HG02973 (cell line): Measurements from ENCODE around the gene SLC2A9.

ENCODE experiments used
- ATAC-seq: cut with Tn5 transposase; IDR thresholded peaks from one replicate; pipeline ENCODE4 v1.9.1; 2021; ENCODE audit warnings: moderate library complexity; ENCODE audit not compliant: unreplicated experiment

The SLC2A9 gene

GRCh38 chr4:10046471-10046870, 25.2 kb upstream of the SLC2A9 start:
- ATAC-seq: no peak

DNA sequence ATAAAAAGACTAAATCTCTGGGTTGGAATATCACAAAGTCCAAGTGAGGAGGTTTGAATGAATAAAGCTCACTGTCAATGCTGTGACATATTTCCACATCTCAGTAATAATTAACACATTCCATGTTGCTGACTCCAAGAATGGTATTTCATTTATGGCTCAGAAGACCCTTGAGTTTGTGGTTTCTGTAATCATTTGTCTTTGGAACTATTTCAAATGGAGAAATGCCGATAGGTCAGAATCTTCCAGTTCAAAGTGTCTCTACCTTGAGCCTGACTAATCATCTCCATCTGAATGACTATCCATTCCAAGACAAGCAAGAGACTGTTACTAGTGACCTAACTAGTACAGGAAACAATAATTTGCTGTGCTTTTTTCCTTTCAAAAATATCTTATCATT, 24.2 kb upstream of the SLC2A9 start:
- no peak for ATAC-seq

- no peak for ATAC-seq
Observed at GRCh38 chr4:10041036-10041435, 19.7 kb upstream of the SLC2A9 start.

DNA sequence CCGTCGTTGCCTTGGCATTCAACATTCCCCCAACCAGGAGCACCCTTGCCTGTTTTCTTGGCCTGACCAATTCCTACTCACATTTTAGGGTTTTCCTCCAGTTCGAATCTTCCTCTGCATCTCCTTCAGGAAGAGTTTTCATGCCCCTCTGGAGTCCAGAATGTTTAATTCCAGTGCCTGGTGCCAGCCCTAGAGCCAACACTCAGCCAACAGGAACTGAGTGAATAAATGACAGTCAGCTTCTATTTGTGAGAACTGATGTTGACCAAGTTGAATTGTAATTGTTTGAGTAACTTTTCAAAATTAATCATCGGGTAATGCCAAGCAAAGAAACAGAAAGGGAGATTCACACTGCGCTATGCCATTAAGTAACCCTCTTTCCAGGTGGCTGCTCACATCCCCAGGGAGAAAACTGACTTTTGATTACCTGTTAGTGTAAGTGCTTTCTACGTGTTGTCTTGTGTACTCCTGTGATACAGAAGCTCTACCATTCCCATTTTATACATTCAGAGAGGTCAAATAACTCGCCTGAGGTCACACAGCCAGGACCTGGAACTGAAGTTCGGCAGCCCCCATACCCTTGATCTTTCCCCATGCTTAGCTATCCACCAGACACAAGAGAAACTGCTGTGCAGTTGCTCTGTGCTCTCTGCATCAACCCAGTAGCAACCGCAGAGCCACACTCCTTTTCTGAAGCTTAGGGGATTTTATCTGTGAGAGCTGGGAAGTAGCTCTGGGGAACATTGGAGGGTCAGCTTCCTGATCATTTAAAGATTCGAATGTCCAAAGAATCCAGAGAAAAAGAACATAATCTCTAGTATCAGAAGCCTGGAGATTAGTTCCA, 19.0 kb upstream of the SLC2A9 start:
- ATAC-seq: no peak

- ATAC-seq: no peak
Observed at GRCh38 chr4:10036807-10037342, 15.6 kb upstream of the SLC2A9 start.

GRCh38 chr4:10035130-10035529, 13.8 kb upstream of the SLC2A9 start:
- no peak for ATAC-seq

- no peak for ATAC-seq
Observed at GRCh38 chr4:10034612-10035104, 13.4 kb upstream of the SLC2A9 start.

DNA sequence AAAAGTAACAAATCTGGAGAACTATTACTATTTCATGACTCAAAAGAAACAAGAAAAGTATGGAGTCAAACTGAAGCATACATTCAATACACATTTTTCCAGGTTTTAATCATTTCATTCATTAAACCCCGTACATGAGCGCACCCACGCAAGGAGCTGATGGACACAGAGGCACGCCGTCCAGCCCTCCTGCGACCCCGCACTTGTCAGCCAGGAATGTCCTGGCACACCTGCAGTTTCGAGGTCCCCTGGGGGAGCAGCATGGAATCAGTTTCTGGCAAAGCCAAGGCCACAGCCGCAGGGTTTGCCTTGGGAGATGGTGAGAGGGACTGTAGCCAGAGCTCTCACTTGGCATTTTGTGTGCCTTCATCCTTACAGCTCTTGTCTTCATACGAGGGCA, 12.8 kb upstream of the SLC2A9 start:
- ATAC-seq: no peak

DNA sequence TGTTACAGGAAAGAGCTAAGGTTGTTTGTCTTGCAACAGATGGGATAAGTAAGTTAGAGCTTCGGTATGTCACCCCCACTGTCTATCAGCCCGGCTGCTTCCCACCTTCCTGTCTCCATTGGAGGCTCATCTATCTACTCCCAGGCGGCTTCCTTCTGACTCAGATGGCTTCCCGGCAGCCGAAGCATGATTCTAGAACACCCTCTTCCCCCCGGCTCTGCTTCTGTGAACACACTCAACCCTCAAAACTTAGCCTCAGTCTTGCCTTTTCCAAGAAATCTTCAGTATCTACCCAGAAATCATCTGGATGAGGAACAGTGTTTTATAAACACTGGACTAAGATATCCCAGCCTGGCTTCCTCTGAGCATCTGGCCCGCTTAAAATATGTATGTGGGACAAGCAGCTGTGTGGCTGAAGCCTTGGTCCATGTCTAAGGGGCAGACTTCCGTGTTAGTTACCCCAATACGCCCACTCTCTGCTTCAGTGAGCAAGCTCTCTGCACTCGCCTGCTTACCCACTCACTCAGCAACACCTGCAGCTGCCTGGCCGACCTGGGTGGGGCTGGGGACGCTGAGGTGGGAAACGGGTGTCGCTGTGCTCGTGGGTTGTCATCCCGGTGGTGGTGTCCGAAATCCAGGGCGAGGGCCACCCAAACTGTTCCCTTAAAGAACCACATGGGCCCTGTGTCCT, 12.0 kb upstream of the SLC2A9 start:
- ATAC-seq: no peak

- no peak for ATAC-seq
Observed at GRCh38 chr4:10032625-10033024, 11.3 kb upstream of the SLC2A9 start.

DNA sequence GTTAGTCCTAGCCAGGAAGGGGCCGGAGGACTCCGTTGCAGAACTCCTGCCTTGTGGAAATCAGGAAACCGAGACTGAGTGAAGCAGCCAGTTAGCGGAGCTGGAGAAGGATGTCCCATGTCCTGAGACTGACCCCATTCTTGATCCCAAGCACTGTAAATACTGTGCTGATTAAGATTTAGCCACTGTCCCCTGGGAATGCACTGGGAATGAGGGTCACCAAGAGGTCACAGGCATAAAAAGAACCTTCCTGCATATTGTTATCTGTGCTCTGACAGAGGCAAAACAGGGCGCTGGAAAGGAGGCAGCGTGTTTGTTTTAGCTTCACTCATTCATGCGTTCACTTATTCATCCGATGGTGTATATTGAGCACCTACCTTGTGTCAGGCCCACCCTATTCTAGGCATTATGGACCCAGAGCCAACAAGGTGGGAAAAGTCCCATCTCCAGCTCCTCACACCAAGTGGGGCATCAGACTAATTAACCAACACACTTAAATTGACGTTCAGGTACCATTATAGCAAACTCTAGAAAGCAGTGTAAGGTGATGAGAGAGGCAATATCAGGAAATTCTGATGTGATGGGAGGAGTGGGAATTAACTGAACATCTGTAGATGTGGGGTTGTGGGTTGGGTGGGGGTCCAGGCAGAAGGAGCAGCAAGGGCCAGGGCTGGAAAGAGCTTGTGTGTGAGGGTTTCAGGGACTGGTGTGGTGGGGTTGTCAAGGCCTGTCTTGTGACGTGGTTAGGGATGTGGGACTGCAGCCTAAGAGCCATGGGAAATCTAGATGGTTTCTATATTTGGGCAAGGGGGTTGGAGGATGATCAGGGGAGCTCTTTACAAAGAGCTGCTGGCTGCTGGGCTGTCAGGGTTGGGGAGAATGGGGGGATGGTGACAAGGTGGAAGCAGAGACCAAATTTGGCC, 10.6 kb upstream of the SLC2A9 start:
- ATAC-seq: no peak

DNA sequence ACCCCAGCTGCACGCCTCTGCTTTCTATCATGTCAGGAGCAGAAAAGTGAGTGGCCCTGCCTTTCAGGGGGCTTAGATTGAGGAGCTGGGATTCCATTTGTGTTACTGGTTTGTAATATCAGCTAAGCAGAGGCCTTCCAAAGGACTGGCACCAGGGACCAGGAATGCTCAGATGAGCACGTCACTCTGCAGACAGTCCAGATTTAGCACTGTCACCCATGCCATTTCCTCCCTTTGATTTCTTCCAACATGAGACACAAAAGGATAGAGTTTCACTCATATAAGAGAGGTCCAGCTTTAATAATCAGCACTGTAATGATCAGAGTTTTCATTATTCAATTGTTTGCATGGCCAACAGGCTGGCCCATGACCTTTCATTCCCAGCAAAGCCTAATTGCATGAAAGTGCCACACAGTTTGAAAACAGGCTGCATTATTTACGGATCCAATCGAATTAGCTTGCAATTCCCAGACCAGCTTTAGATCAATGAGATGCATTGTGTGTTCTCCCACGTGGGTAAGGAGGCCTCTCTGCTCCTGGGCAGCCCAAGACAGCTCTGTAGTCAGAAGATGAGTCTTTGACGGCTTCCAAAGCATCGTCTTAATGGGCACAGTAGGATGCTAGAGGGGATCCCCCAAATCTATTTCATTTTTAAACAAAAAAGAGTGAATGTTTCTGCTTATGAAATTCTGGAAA, 9.8 kb upstream of the SLC2A9 start:
- no peak for ATAC-seq

DNA sequence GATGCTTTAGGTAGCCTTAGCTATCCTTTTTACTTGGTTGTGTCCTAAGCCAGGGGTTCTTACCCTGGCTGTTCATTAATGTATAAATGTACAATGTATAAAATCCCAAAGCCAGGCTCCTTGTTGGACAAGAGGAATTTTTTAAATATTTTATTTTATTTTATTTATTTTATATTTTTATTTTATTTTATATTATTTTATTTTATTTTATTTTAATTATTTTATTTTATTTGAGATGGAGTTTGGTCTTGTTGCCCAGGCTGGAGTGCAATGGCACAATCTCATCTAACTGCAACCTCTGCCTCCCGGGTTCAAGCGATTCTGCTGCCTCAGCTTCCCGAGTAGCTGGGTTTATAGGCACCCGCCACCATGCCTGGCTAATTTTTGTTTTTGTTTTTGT, 8.1 kb upstream of the SLC2A9 start:
- ATAC-seq: no peak

- no peak for ATAC-seq
Observed at GRCh38 chr4:10028910-10029309, 7.6 kb upstream of the SLC2A9 start.

GRCh38 chr4:10026485-10026884, 5.2 kb upstream of the SLC2A9 start:
- ATAC-seq: no peak

- no peak for ATAC-seq
Observed at GRCh38 chr4:10025230-10025806, 4.0 kb upstream of the SLC2A9 start.

DNA sequence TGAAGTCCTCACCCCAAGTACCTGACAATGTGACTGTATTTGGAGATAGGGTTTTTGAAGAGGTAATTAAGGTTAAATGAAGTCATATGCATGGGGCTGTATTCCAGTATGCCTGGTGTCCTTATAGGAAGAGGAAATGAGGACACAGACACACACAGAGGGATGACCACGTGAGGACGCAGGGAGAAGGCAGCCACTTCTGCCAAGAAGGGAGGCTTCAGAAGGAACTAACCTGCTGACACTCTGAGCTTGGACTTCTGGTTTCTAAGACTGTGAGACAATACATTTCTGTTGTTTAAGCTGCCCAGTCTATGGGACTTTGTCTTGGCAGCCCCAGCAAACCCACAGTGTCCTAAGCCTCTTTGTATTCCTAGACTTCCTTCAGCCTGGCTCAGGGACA, 3.0 kb upstream of the SLC2A9 start:
- no peak for ATAC-seq

GRCh38 chr4:10023806-10024205, 2.5 kb upstream of the SLC2A9 start:
- no peak for ATAC-seq

DNA sequence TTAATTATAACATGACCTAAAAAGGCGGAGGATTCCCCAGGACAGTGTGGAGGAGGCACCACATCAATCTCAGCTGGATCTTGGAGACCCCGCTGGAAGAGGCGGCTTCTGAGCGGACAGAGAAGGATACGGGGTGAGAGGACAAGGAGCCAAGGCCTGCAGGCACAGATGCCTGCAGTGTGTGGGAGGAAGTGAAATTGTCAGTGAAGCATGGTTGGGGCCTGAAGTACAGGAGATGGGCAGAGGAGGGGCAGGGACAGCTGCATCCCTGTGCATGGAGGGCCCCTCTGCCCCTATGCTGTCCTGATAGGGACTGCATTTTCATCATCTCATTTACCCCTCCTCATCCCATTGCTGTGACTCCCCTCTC, 1.7 kb upstream of the SLC2A9 start:
- no peak for ATAC-seq
